GM19193 (cell line): ENCODE measurements around the gene AP4E1.

Experiments
- POLR2A ChIP-seq: IDR thresholded peaks from 4 replicates; pipeline ENCODE4 v1.6.1; 2011; ENCODE audit not compliant: insufficient read depth, insufficient read length; ENCODE audit errors: extremely low read depth

Gene AP4E1

DNA sequence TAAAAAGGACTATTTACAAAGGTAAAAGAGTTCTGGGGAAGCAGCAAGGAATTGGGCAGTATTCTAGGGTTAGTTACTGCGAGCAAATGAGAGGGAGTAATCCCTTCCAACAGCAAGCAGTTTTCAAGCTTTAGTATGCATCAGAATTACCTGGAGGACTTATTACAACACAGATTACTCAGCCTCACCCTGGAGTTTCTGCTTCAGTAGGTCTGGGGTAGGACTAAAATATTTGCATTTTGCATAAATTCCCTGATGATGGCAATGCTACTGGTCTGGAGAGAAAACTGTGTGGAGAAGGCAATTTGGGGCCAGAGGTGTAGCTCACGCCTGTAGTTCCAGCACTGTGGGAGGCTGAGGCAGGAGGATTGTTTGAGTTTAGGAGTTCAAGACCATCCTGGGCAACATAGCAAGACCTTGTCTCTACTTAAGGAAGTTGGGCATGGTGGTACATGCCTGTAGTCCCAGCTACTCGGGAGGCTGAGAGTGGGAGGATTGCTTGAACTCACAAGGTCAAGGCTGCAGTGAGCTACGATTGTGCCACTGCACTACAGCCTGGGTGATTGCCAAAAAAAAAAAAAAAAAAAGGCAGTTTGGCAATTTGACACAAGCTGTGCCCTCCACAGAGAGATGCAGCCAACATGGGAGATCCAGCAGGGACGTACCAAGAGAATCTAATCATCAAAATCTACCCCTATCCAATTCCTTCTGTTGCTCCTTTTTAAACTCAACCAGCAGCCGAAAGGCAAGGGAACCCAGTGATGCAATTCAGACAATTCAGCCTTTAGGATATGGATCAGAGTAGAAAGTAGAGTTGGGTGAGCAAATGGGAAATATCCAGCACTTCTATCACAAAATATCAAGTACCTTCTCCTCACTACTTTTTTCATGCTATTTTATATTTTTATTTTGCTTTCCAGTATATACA lies 27.1 kb upstream of the AP4E1 start:
- no peak for TF ChIP-seq POLR2A

DNA sequence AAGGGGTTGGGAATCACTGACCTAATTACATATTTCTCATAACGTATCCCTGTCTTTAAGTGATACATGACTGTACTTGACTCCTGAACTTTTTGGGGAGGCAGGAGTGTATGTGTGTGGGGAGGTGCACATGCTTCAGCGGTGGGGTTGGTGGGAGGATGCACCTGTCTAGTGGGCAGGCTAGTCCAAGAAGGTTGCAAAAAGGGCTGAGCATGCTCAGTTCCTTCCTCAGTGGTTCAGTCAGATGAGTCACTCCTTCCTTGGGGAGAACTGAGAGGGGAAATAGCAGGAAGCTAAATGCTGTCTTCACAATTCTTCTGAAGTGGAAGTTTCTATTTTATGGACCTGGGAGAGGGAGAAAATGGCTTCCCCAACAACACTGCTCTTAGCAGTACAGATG lies 24.6 kb upstream of the AP4E1 start:
- no peak for TF ChIP-seq POLR2A

DNA sequence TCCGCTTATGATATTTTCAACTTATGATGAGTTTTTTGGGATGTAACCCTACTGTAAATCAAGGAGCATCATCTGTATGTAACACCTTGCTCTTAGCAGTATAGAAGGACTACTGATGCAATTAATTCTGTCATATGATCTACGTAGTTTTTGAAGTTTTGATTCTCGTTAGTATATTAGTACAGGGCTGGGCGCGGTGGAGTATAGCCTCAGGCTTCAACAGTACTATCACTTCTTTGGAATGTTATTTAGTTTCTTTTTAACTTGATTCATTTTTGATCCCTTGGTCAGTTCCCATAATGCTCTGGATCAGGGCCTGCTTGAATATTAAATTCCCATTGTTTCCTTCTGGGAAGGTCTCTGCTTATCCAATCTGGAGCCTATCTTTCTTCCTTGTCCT lies 23.9 kb upstream of the AP4E1 start:
- TF ChIP-seq POLR2A = no peak

DNA sequence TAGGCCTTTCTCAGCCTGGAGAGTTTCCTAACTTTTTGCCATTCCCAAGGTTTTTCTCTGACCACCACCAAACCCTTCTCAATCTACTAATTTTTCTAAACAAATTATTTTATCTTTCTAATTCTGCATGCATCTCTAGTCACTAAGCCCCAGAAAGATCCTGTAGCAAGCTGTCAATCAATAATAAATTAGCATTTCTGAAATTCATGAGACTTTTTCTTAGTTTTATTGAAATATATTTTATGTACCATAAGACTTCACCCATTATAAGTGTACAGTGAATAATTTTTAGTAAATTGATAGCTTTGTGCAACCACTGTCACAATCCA lies 22.4 kb upstream of the AP4E1 start:
- TF ChIP-seq POLR2A = no peak

- TF ChIP-seq POLR2A = no peak
Observed at GRCh38 chr15:50886611-50887345, 21.7 kb upstream of the AP4E1 start.

DNA sequence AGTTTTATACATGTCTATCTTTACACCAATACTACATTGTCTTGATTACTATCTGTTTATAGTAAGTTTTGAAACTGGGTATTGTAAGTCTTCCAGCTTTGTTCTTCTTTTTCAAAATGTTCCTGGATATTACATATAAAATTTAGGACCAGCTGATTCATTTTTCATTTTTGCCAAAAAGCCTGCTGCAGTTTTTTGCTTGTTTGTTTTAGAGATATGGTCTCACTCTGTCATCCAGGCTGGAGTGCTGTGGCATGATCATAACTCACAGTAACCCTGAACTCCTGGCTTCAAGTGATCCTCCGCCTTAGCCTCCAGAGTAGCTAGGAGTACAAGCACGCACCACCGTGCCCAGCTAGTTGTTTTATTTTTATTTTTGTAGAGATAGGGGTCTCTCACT lies 20.4 kb upstream of the AP4E1 start:
- TF ChIP-seq POLR2A = no peak

DNA sequence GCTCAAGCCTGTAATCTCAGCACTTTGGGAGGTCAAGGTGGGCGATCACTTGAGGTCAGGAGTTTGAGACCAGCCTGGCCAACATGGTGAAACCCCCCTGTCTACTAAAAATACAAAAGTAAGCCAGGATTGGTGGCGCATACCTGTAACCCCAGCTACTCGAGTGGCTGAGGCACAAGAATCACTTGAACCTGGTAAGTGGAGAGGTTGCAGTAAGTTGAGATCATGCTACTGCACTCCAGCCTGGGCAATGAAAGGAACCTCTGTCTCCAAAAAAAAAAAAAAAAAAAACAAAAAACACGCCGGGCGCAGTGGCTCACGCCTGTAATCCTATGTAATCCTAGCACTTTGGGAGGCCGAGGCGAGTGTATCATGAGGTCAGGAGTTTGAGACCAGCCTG lies 18.9 kb upstream of the AP4E1 start:
- no peak for TF ChIP-seq POLR2A

DNA sequence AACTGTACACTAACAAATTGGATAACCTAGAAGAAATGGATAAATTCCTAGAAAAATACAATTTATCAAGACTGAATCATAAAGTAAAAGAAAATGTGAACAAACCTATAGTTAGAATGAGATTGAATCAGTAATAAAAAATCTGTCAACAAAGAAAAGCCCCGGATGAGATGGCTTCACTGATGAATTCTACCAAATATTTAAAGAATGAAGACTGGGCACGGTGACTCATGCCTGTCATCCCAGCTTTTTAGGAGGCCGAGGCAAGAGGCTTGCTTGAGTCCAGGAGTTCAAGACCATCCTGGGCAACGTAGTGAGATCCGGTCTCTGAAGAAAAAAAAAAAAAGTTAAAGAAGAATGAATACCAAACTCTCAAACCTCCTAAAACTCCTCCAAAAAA lies 17.7 kb upstream of the AP4E1 start:
- TF ChIP-seq POLR2A = no peak

- TF ChIP-seq POLR2A = no peak
Observed at GRCh38 chr15:50891159-50891558, 17.3 kb upstream of the AP4E1 start.

DNA sequence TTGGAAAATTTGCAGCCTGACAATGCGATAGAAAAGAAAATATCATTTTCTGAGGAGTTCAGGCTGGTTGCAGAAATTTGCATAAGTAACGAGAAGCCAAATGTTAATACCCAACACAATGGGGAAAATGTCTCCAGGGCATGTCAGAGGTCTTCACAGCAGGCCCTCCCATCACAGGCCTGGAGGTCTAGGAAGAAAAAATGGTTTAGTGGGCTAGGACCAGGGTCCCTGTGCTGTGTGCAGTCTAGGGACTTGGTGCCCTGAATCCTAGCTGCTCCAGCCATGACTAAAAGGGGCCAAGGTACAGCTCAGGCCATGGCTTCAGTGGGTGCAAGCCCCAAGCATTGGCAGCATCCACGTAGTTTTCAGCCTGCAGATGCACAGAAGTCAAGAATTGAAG lies 14.5 kb upstream of the AP4E1 start:
- TF ChIP-seq POLR2A = no peak

DNA sequence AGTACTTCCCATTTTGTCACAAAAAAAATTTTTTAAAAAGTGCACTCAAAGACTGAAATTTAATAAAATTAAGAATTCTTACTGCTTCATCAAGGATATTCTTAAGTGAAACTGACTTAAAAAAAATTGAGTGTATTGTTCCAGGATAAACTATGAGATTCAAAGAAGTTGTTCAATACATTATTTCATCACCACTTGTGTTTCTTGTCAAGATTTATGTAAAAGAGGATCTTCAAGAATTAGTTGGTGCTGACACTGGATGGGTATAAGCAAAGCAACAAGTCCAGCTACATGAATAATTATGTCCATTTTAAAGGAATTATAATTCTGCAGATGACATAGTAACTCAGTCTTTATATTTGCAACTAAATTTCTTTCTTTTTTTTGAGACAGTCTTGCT lies 4.3 kb upstream of the AP4E1 start:
- no peak for TF ChIP-seq POLR2A

DNA sequence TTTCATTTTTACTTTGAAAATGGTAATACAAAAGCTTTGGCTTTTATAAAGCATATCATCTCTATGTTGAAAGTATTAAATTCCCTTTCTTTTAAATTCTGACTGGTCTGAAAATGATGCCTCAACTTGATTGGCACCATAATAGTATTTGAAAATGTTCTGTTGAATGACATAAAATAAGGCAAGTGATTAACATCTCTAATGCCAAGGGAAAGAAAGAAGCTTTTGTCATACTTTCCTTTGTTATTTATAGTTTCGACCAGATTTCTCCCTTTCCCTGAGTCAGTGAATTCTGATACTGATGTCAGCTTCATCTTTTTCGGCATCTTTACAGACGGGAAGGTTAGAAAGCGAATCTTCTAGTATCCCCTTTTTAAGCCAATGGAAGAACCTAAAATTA lies 3.4 kb upstream of the AP4E1 start:
- no peak for TF ChIP-seq POLR2A

DNA sequence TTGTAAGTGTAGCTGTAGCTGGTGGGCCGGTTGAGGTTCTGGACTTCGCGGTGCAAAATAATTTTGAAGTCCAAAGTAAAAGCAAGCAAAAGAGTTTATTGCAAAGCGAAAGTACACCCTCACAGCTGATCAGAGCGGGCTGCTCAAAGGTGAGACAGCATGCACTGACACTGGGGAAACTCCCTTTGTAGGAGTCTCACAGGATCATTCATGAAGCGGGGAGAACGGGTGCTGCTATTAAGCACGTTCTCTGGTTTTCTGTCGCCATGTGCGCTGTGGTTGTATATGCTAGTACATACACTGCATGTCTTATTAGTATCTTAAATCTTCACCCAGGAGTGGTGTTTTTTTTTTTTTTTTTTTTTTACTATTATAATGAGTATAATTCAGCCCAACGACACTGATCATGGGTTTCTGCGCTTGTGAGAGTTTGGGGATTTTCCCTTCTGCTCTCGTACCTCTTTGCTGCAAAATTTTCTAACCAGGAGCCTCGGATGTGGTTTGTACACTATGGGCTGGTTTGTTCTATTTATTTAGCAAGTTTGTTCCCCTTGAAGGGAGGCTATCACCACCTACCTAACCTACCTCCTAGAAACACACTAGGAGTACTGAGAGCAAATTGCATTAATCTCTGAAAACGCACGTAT lies 1.4 kb upstream of the AP4E1 start:
- TF ChIP-seq POLR2A = no peak

DNA sequence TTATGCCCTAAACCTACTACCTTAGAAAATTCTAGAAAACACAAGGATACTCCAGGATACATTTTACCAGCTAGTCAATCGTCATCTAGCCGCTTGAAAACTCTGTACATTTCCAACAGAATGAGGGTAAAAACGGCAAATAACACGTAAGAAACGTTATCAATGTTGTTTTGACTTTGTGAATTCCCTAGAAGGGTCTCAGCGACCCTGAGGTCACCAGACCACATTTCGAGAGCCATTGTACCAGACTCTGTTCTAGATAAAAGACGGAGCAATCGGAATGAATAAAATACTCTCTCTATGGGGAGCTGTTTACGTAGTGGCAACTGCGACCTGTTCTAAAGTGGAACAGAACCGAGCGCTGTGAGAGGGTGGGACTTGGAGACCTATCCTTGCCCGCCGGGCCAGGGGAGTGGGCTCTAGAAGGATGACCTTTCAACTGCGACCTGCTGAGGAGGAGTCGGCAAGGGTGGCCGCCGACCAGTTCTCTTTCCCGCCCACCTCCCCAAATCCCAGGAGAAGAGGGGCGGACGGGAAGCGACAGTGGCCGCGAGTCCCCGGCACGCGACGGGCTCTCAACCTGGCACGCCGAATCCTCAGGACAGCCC lies 778 bp upstream of the AP4E1 start:
- no peak for TF ChIP-seq POLR2A

- no peak for TF ChIP-seq POLR2A
Observed at GRCh38 chr15:50909010-50909317, 481 bp downstream of the AP4E1 start.

GRCh38 chr15:50911001-50911400 lies 2.5 kb downstream of the AP4E1 start:
- no peak for TF ChIP-seq POLR2A

DNA sequence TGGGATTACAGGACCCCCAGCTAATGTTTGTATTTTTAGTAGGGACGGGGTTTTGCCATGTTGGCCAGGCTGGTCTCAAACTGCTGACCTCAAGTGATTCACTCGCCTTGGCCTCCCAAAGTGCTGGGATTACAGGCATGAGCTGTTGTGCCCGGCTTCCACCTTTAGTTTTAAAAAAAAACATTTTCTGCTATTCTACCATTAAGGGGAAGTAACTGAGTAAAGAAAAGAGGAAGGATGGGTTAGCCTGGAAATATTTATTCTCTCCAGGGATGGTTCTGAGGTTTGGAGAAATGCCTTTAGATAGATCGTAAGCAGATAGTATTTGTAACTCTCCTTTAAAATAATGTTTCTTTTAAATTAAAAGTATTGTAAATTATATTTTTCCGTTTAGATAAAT lies 3.1 kb downstream of the AP4E1 start:
- TF ChIP-seq POLR2A = no peak

DNA sequence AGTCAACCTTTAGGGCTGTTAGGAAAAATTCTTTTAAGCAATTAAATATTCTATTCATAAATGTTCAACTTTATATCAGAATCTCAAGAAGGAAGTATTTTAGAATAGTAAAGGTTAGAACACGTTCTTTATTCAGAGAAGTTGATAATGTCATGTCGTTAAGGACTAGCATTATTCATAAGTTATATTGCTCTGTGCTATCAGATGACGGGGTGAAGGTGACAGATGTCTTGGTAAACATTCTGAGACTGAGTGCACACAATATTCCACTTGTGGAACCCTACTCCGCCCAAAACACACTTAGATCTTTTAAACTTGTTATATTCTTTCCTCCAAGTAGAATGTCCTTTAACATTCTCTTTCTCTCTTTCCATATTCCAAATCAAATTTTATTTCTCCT lies 7.9 kb downstream of the AP4E1 start:
- TF ChIP-seq POLR2A = no peak
